ENCODE results near the gene COASY. TPM values are rescaled to one million over a fixed set of nuclear protein-coding genes. Genes with fewer than 3 reads are reported as not detected.

The COASY gene
- total RNA-seq, 1 donor from 2014 or later = 52.0 TPM

DNA sequence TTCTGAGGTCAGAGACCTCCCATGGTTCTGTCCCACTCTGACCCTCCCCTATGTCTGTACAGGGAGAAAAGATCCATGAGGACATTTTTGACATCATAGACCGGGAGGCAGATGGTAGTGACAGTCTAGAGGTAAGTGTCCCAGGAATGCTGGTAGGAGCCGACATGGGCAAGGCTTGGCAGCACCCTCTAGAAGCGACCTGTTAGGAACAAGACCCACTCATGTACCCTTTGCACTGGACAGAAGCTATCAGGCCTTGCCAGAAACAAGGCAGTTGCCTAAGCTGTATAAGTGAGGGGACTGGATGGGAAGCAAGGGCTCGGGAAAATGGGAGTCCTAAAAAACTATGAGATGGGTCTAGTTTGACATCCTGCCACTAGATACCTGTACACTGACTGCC lies 50.1 kb downstream of the COASY start:
- Histone ChIP-seq H3K27me3 (ENCODE audit: insufficient read depth, low read length) (no peaks in the 10 kb centered on the region), H2AFZ (ENCODE audit: low read depth, low read length) (no peak overlapping the region), H3K4me2 (ENCODE audit: low read length) (no peak overlapping the region), H3K79me2 (ENCODE audit: insufficient read depth, low read length) (peaks cover 29% of the 10 kb centered on the region), H3K4me3 (ENCODE audit: insufficient read depth, low read depth, low read length) (no peak overlapping the region), H3K4me1 (ENCODE audit: insufficient read depth, low read length) (peaks cover 10% of the 10 kb centered on the region), H3K27ac (ENCODE audit: low read depth, low read length) (no peak overlapping the region), H3K9ac (ENCODE audit: low read length) (no peak overlapping the region), H3K9me3 (ENCODE audit: insufficient read depth, low read depth, low read length) (no peaks in the 10 kb centered on the region), H4K20me1 (ENCODE audit: insufficient read depth, low read length) (peaks cover 16% of the 10 kb centered on the region), H3K36me3 (ENCODE audit: insufficient read depth, low read length) (peaks cover 20% of the 10 kb centered on the region)
- FAIRE-seq (no peak), DNase-seq (ENCODE audit: low read depth) (no peak)
- H3K36me3 Mint-ChIP-seq (ENCODE audit: low read depth, unreplicated experiment) = peaks cover 22% of the 10 kb centered on the region
- no peak overlapping the region for H3K4me3 Mint-ChIP-seq (ENCODE audit: unreplicated experiment)
- H3K4me1 Mint-ChIP-seq (ENCODE audit: low read depth, unreplicated experiment) = peaks cover 3% of the 10 kb centered on the region
- no peaks in the 10 kb centered on the region for H3K9me3 Mint-ChIP-seq (ENCODE audit: unreplicated experiment)
- H3K27me3 Mint-ChIP-seq (ENCODE audit: low read depth, unreplicated experiment) = no peaks in the 10 kb centered on the region
- no peak overlapping the region for H3K27ac Mint-ChIP-seq (ENCODE audit: unreplicated experiment)
- TF ChIP-seq, protein P1, sequence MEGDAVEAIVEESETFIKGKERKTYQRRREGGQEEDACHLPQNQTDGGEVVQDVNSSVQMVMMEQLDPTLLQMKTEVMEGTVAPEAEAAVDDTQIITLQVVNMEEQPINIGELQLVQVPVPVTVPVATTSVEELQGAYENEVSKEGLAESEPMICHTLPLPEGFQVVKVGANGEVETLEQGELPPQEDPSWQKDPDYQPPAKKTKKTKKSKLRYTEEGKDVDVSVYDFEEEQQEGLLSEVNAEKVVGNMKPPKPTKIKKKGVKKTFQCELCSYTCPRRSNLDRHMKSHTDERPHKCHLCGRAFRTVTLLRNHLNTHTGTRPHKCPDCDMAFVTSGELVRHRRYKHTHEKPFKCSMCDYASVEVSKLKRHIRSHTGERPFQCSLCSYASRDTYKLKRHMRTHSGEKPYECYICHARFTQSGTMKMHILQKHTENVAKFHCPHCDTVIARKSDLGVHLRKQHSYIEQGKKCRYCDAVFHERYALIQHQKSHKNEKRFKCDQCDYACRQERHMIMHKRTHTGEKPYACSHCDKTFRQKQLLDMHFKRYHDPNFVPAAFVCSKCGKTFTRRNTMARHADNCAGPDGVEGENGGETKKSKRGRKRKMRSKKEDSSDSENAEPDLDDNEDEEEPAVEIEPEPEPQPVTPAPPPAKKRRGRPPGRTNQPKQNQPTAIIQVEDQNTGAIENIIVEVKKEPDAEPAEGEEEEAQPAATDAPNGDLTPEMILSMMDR (IDR thresholded peaks at IDR 0.05; ENCODE audit: insufficient read depth, low read depth, low read length) = no peak
- no peak for TF ChIP-seq EZH2 (IDR thresholded peaks at IDR 0.05; ENCODE audit: insufficient read depth, low read length)

DNA sequence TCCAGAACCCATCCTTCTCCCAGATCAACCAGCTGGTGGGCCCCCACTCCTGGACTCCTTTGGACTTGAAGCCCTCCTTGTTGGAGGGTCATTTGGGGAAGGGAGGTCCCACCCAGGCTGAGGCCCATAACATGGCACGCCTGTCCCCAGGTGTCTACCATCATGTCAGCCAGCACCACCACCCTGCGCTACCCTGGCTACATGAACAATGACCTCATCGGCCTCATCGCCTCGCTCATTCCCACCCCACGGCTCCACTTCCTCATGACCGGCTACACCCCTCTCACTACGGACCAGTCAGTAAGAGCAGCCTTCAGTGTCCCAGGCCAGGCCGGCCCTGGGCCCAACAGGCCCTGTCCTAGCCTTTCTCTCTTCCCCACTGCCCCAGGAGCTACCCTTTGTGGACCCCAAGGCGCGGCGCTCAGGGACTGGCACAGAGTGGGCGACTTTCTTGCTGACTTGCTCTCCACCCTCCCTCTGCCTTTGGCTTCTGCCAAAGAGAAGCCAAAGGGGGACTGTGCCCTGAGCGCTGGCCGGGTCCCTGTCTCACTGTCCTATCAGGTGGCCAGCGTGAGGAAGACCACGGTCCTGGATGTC lies 51.8 kb downstream of the COASY start:
- Mint-ChIP-seq H3K4me1 (ENCODE audit: low read depth, unreplicated experiment) (no peaks in the 10 kb centered on the region), H3K27ac (ENCODE audit: unreplicated experiment) (no peak overlapping the region), H3K27me3 (ENCODE audit: low read depth, unreplicated experiment) (no peaks in the 10 kb centered on the region), H3K36me3 (ENCODE audit: low read depth, unreplicated experiment) (peaks cover 22% of the 10 kb centered on the region), H3K4me3 (ENCODE audit: unreplicated experiment) (no peak overlapping the region), H3K9me3 (ENCODE audit: unreplicated experiment) (no peaks in the 10 kb centered on the region)
- Histone ChIP-seq H2AFZ (ENCODE audit: low read depth, low read length) (no peak overlapping the region), H3K27ac (ENCODE audit: low read depth, low read length) (no peak overlapping the region), H3K36me3 (ENCODE audit: insufficient read depth, low read length) (peaks cover 20% of the 10 kb centered on the region), H3K4me3 (ENCODE audit: insufficient read depth, low read depth, low read length) (no peak overlapping the region), H3K27me3 (ENCODE audit: insufficient read depth, low read length) (no peaks in the 10 kb centered on the region), H3K9me3 (ENCODE audit: insufficient read depth, low read depth, low read length) (no peaks in the 10 kb centered on the region), H3K9ac (ENCODE audit: low read length) (no peak overlapping the region), H3K79me2 (ENCODE audit: insufficient read depth, low read length) (peaks cover 11% of the 10 kb centered on the region), H3K4me1 (ENCODE audit: insufficient read depth, low read length) (peaks cover 5% of the 10 kb centered on the region), H3K4me2 (ENCODE audit: low read length) (no peak overlapping the region), H4K20me1 (ENCODE audit: insufficient read depth, low read length) (peaks cover under 1% of the 10 kb centered on the region)
- TF ChIP-seq, protein P1 (IDR thresholded peaks at IDR 0.05; ENCODE audit: insufficient read depth, low read depth, low read length) = no peak
- TF ChIP-seq EZH2 (IDR thresholded peaks at IDR 0.05; ENCODE audit: insufficient read depth, low read length) = no peak
- no peak for FAIRE-seq
- no peak for DNase-seq (ENCODE audit: low read depth)

Small RNA genes lying within 50 kb of the gene (microRNA-seq; reads per million reads assigned to microRNA genes)
- gene MIR5010 = 27.6 reads per million, percentile 50 among the genes with 10 or more reads in this experiment

Other genes starting within 250 kb of the COASY start
- 145 and 154 TPM in 2 replicates for gene STAT3, start 173.7 kb upstream of the COASY start, total RNA-seq
- 602 and 644 TPM in 2 replicates for gene CAVIN1, start 138.9 kb upstream of the COASY start, total RNA-seq
- gene ATP6V0A1, start 103.3 kb upstream of the COASY start, total RNA-seq = 75.8 and 78.6 TPM in 2 replicates
- 19.3 and 25.9 TPM in 2 replicates for gene NAGLU, start 25.9 kb upstream of the COASY start, total RNA-seq
- 1.5 and 1.7 TPM in 2 replicates for gene HSD17B1, start 9.2 kb upstream of the COASY start, total RNA-seq
- gene MLX, start 5.0 kb downstream of the COASY start, total RNA-seq = 26.5 and 29.9 TPM in 2 replicates
- 5.4 and 8.7 TPM in 2 replicates for gene PSMC3IP, start 15.6 kb downstream of the COASY start, total RNA-seq
- 54.3 and 60.9 TPM in 2 replicates for gene RETREG3, start 47.2 kb downstream of the COASY start, total RNA-seq
- gene TUBG1, start 47.5 kb downstream of the COASY start, total RNA-seq = 47.2 and 51.0 TPM in 2 replicates
- gene TUBG2, start 97.1 kb downstream of the COASY start, total RNA-seq = 14.4 and 16.6 TPM in 2 replicates
- 14.1 and 14.5 TPM in 2 replicates for gene PLEKHH3, start 114.8 kb downstream of the COASY start, total RNA-seq
- 0.65 and 0.84 TPM in 2 replicates for gene CCR10, start 119.7 kb downstream of the COASY start, total RNA-seq
- gene CNTNAP1, start 120.4 kb downstream of the COASY start, total RNA-seq = 11.4 and 16.4 TPM in 2 replicates
- gene EZH1, start 182.9 kb downstream of the COASY start, total RNA-seq = 15.2 and 16.9 TPM in 2 replicates
- 6.1 and 6.8 TPM in 2 replicates for gene RAMP2, start 199.1 kb downstream of the COASY start, total RNA-seq
- gene VPS25, start 211.3 kb downstream of the COASY start, total RNA-seq = 49.5 and 53.2 TPM in 2 replicates
- gene WNK4, start 218.5 kb downstream of the COASY start, total RNA-seq = 22.8 and 34.8 TPM in 2 replicates
- 31.8 and 34.3 TPM in 2 replicates for gene COA3, start 236.6 kb downstream of the COASY start, total RNA-seq
- not detected in 2 replicates for gene CNTD1, start 236.7 kb downstream of the COASY start, total RNA-seq

All from astrocyte (in vitro differentiated cells and primary cell).